GM12872 (cell line): ENCODE measurements around the gene AP3D1.

Experiments
- TF ChIP-seq, protein P1 (sequence below): IDR thresholded peaks from 3 replicates; pipeline ENCODE4 v1.5.1; 2011; ENCODE audit warnings: low read depth, mild to moderate bottlenecking, low read length, moderate library complexity; ENCODE audit not compliant: insufficient read depth

Gene AP3D1

DNA sequence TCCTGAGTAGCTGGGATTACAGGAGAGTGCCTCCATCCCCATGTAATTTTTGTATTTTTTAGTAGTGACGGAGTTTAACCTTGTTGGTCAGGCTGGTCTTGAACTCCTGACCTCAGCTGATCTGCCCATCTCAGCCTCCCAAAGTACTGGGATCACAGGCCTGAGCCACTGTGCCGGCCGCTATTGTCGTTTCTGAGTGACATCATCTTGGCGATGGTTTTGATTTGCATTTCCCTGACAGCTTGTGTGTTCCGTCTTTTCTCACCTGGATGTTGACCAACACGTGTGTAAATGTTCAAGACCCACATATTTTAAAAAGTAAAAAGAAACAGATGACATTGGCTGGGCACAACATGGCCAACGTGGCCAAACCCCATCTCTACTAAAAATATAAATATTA is 87.5 kb downstream of the AP3D1 start:
- TF ChIP-seq, protein P1, sequence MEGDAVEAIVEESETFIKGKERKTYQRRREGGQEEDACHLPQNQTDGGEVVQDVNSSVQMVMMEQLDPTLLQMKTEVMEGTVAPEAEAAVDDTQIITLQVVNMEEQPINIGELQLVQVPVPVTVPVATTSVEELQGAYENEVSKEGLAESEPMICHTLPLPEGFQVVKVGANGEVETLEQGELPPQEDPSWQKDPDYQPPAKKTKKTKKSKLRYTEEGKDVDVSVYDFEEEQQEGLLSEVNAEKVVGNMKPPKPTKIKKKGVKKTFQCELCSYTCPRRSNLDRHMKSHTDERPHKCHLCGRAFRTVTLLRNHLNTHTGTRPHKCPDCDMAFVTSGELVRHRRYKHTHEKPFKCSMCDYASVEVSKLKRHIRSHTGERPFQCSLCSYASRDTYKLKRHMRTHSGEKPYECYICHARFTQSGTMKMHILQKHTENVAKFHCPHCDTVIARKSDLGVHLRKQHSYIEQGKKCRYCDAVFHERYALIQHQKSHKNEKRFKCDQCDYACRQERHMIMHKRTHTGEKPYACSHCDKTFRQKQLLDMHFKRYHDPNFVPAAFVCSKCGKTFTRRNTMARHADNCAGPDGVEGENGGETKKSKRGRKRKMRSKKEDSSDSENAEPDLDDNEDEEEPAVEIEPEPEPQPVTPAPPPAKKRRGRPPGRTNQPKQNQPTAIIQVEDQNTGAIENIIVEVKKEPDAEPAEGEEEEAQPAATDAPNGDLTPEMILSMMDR = no peak

GRCh38 chr19:2062770-2063169 is 88.6 kb downstream of the AP3D1 start:
- TF ChIP-seq, protein P1 = no peak

DNA sequence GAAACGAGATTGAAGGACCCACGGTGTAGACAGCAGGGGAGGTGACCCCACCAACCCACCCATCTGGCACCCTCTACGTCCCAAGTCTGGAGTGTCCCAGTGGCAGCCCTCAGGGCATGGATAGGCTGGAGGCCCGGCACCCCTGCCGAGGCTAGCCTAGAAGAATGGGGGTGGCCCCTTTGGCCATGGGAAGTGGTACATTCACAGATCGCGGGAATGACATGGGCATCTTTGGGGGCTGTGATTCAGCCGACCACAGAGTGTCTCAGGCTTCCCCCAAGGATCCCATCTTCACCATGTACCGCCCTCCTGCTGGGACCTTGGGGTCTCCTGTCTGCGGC is 89.0 kb downstream of the AP3D1 start:
- TF ChIP-seq, protein P1 = no peak

- TF ChIP-seq, protein P1 = no peak; the same call in 2 of the 3 replicates
These were observed 89.6 kb downstream of the AP3D1 start for GRCh38 chr19:2061495-2062388.

- TF ChIP-seq, protein P1 = no peak
These were observed 90.4 kb downstream of the AP3D1 start for GRCh38 chr19:2060884-2061494.

DNA sequence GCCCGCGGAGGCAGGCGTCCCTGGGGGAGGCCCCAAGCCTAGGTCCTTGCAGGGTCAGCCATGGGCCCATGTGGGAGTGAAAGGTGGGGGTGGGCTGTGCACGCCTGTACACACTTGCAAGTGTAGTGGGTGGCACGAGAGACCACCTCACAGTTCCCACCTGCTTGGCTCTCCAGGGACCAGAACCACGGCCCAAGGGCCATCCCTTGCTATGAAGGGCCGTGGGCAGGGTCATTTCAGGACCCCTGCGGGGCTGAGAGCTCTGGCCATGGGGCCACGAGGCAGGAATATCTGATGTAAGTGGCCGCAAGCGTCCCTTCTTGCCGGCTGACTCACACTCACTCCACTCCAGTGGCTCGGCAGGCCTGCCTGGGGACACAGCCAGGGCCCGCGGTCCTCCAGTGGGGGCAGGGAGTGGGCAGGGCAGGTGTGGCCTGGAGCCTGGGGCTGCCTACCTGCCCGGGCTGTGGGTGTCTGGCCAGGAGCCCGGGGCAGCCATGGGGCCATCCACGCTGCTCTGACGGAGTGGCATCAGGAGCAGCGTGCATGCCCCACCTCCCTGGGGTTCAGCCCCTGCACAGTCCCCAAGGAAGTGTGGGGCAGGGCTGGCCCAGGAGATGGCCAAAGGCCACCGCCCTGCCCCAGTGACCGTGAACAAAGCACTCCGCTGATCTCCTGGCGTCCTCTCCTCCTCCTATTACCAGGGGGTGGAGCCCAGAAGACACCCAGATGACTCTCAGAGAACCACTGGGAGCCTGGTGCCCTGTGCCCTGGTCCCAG is 91.8 kb downstream of the AP3D1 start:
- TF ChIP-seq, protein P1 = no peak

GRCh38 chr19:2058570-2059421 is 92.6 kb downstream of the AP3D1 start:
- TF ChIP-seq, protein P1 = no peak
